GM21619 (cell line): ENCODE results near the gene BAIAP2L2.
"Not testable (repeated sequence)": the region's sequence is repeated elsewhere in the genome, so short reads cannot be mapped to it uniquely, and the experiment has no call there.

ENCODE experiments used
- ATAC-seq: cut with Tn5 transposase; IDR thresholded peaks from one replicate; pipeline ENCODE4 v1.9.1; 2021; ENCODE audit not compliant: unreplicated experiment

BAIAP2L2 gene

GRCh38 chr22:38081941-38082828 is 28.3 kb downstream of the BAIAP2L2 start:
- ATAC-seq: no peak

GRCh38 chr22:38081636-38081940 is 28.9 kb downstream of the BAIAP2L2 start:
- ATAC-seq: no peak

- no peak for ATAC-seq
Observed at GRCh38 chr22:38080850-38081635, 29.4 kb downstream of the BAIAP2L2 start.

- no peak for ATAC-seq
Observed at GRCh38 chr22:38080474-38080849, 30.0 kb downstream of the BAIAP2L2 start.

DNA sequence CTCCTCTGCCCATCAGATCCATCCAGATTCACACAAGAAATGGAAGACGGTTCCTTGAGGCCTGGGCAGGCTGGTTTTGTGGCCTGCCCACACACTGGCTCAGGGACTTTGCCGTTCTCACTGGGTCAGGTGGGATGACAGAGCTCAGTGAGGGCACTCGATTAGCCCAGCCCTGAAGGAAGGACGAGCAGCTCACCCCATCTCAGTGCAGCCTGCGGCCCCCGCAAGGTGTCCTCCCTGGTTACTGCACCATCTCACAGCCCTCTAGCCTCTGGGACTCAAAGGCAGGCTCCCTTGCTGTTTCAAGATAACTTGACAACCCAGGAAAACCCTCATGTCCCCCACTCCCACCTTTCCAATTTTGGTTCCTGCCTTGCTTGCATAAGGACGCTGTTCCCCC is 30.7 kb downstream of the BAIAP2L2 start:
- no peak for ATAC-seq

- ATAC-seq: not testable (repeated sequence)
Observed at GRCh38 chr22:38079208-38079607, 31.3 kb downstream of the BAIAP2L2 start.

GRCh38 chr22:38078046-38078840 is 32.2 kb downstream of the BAIAP2L2 start:
- ATAC-seq: no peak

DNA sequence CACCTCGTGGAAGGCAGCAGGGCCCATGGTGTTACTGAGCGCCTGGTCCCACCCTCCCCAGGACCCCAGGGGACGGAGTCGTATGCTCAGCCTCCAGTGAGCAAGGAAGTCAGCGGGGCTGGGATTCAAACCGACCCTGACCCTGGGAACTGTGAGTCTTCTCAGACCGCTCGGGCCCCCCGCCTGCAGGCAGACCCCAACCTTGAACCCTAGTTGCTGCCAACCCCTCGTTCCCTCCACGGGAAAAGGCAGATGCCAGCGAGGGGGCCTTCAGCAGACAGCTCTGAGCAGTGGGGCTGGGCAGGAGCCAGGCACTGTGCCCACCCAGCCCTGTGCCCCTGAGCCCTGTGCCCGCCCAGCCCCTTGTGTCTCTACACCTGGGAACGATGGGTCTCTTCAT is 32.9 kb downstream of the BAIAP2L2 start:
- ATAC-seq: no peak

DNA sequence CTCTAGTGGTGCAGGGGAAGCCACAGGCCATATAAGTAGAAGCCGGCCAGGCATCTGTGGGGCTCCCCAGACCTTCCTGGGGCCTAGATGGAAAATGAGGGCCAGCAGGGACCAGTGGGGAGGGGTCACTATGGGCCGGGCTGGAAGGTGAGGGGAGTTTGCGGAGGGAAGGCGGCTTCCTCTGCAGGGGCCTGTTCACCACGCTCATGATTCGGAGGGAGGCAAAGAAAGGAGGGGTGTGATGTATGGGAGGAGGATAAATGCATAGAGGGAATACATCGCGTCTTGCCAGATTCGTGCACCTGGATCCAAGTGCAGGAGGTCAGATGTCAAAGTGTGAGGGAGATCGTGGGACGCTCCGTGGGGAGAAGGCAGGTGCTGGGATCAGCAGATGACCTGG is 33.4 kb downstream of the BAIAP2L2 start:
- no peak for ATAC-seq

DNA sequence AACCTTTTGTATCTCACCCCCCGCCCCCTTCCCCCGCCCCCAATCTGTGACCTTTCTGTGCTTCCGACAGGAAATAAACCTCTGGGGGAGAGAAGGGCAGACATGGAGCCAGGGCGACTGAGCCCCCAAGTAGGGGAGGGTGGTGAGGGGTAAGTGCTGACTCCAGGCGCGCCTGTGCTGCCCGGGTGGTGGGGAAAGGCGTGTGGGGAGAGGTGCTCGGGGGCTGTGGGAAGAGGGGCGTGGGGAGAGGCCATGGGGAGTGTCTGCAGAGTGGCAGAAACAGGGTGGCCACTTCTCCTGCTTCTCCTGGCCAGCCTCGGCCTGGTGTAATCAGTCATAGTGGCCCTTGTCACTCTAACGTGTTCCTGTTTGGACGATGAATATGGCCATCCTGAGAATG is 34.5 kb downstream of the BAIAP2L2 start:
- no peak for ATAC-seq

DNA sequence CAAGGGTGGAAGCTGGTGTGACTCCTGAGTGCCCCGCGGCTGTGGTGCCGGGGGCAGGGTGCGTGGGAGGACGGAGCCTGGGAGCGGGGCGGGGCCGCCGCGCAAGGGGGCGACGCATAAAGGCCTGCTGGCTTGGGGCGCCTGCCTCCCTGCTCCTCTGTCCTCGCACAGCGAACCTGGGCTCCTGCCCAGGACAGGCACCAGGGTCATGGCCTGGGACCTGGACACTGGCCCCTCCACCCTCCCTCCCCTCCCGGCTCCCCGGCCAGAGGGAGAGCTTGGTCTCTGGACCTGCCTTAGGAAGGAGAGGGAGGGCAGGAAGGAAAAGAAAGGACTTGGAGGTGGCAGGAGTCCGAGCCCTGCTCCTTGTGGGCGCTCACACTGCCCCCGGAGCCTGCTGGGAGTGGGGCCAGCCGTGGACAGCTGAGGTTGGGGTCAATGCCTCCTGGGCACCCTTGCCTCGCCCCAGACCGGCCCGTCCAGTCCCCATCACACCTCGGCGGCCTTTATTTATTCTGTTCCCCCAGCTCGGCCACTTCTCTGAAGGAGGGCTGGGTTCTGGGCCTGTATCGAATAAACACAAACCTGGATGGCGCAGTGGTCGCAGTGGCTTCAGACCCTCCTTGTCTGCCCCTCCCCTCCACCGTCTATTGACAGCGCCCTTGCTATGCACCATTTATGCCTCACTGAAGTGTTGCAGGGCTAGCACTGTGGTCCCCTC is 35.2 kb downstream of the BAIAP2L2 start:
- no peak for ATAC-seq

- no peak for ATAC-seq
Observed at GRCh38 chr22:38074181-38075104, 36.0 kb downstream of the BAIAP2L2 start.

GRCh38 chr22:38073150-38074130 is 37.0 kb downstream of the BAIAP2L2 start:
- no peak for ATAC-seq

GRCh38 chr22:38072322-38073149 is 37.9 kb downstream of the BAIAP2L2 start:
- ATAC-seq: no peak

- ATAC-seq: no peak
Observed at GRCh38 chr22:38071421-38072321, 38.8 kb downstream of the BAIAP2L2 start.

DNA sequence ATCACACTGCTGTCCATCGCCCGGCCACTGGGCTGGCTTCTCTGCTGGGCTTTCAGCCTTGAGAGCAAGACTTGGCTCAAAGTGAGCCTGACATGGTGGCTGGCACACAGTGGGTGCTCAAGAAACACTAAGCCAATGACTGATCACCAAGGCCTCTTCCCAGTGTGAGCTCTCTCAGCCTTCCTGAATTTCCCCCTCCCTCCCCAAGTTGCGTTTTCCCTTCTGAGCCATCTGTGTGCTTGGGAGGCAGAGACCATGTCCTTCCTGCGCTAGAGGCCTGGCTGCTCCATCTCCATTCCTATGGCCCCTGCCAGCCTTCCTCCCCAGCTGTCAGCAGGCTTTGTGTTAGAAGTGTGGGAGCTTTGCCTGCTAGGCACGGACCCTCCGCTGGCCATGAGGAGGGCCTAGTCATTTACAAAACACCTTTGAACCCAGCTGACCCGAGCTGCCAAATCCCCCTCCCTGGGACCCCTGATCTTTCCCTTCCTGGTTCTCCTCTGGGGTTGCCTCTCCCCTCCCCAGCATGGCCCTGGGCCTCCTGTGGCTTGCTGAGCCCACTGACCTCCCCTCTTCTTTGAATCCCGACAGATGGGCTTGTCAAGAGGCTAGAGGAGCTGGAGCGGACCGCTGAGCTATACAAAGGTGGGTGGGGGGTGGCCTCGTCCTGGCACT is 40.1 kb downstream of the BAIAP2L2 start:
- no peak for ATAC-seq
